ENCODE measurements around the gene EPS8L2.

DNA sequence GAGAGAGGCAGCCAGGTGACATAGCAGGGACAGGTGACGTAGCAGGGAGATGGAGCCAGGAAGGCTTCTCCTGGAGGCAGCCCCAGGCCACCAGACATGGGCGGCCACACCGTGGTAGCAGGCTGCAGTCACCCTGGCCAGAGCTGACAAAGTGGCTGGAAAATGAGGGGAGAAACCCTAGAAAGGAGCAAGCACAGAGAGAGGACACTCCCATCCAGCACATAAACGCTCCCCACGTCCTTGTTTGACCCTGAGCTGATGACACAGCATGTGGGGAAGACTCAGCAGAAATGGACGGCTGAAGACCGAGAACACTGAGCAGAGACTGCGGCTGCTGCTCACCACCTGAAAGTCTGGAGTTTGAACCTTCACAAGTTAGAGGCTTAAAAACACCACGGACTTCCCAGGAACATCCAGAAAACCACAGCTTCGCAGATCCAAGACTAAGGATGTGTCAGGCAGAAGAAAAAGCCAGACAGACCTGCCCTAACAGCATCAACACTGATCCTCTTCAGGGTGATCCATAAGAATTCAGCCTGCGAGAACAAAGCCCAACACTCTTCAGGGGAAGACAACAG, 40.2 kb upstream of the EPS8L2 start:
- TF ChIP-seq, protein P1, sequence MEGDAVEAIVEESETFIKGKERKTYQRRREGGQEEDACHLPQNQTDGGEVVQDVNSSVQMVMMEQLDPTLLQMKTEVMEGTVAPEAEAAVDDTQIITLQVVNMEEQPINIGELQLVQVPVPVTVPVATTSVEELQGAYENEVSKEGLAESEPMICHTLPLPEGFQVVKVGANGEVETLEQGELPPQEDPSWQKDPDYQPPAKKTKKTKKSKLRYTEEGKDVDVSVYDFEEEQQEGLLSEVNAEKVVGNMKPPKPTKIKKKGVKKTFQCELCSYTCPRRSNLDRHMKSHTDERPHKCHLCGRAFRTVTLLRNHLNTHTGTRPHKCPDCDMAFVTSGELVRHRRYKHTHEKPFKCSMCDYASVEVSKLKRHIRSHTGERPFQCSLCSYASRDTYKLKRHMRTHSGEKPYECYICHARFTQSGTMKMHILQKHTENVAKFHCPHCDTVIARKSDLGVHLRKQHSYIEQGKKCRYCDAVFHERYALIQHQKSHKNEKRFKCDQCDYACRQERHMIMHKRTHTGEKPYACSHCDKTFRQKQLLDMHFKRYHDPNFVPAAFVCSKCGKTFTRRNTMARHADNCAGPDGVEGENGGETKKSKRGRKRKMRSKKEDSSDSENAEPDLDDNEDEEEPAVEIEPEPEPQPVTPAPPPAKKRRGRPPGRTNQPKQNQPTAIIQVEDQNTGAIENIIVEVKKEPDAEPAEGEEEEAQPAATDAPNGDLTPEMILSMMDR (IDR thresholded peaks at IDR 0.05 in 8 of 11, conservative IDR thresholded peaks at IDR 0.05 in 3 of 11): no peak
- TF ChIP-seq POLR2A (IDR thresholded peaks at IDR 0.05) (no peak), POLR2AphosphoS5 (IDR thresholded peaks at IDR 0.05) (no peak)

Data from spleen (tissue), 7 donors.